Activated CD8-positive, alpha-beta memory T cell treated with anti-CD3 and anti-CD28 coated beads, Interleukin-2, amount 10 ng/mL, durations not matched to agents 7 days and 5 days (primary cell): ENCODE measurements around the gene RBM20. TPM values are rescaled to one million over a fixed set of nuclear protein-coding genes. Genes with fewer than 3 reads are reported as not detected.
A peak's percentile ranks its signal among the peaks of the same experiment; 100 is the strongest.

Experiments
- ATAC-seq: fragments of 150-1000 bp; cut with Tn5 transposase; one replicate; pipeline ENCODE4 v1.10.0; 2021; ENCODE audit warnings: moderate library complexity
- CTCF ChIA-PET: fragments of 350-600 bp; sonication (Branson Sonifier 250); formaldehyde crosslinking; loops from one replicate; lab custom pipeline; 2021; ENCODE audit warnings: antibody characterized with exemption; lab: Charles Lee
- DNase-seq: peaks from one replicate; pipeline ENCODE4 v3.0.0-alpha.2; 2020
- H3K27ac Mint-ChIP-seq: one replicate; pipeline ENCODE4 v1.8.0; 2021; ENCODE audit warnings: mild to moderate bottlenecking, mixed read lengths
- H3K27me3 Mint-ChIP-seq: one replicate; pipeline ENCODE4 v1.8.0; 2021; ENCODE audit warnings: mixed read lengths
- H3K36me3 Mint-ChIP-seq: one replicate; pipeline ENCODE4 v1.8.0; 2021; ENCODE audit warnings: mild to moderate bottlenecking, mixed read lengths
- H3K4me1 Mint-ChIP-seq: one replicate; pipeline ENCODE4 v1.8.0; 2021; ENCODE audit warnings: mixed read lengths
- H3K4me3 Mint-ChIP-seq: one replicate; pipeline ENCODE4 v1.8.0; 2021; ENCODE audit warnings: mild to moderate bottlenecking, moderate library complexity, mixed read lengths
- H3K9me3 Mint-ChIP-seq: one replicate; pipeline ENCODE4 v1.8.0; 2022; ENCODE audit warnings: low read depth, mixed read lengths
- total RNA-seq, 2 experiments: library from RNA; stranded (reverse); gene quantifications; one replicate each; pipeline ENCODE4 v1.2.3, GENCODE V29; 2021

RBM20 gene
- total RNA-seq, 2 experiments from 2014 or later: 0.06 to 0.07 TPM

- CTCF ChIA-PET: interaction anchor here (1.1 to 2.5 kb wide), 7 partner anchors 7 to 56 kb away, joined by 3 to 7 read pairs (median 4); partner anchors contain the start of gene PDCD4
- Mint-ChIP-seq H3K36me3 (peaks cover 13% of the 10 kb centered on the region), H3K27me3 (no peaks in the 10 kb centered on the region), H3K4me1 (peaks cover 67% of the 10 kb centered on the region), H3K4me3 (no peak overlapping the region), H3K9me3 (no peaks in the 10 kb centered on the region), H3K27ac (peak overlapping the region; percentile 86)
- DNase-seq (no peak), ATAC-seq (no peak)
Observed at GRCh38 chr10:110859206-110859972, 215.3 kb downstream of the RBM20 start.

- ATAC-seq: no peak
- CTCF ChIA-PET: interaction anchor here (0.6 to 2.5 kb wide), 8 partner anchors 8 to 473 kb away, joined by 3 to 7 read pairs (median 4); no protein-coding TSS in a partner anchor
- no peak for DNase-seq
- Mint-ChIP-seq H3K27me3 (no peaks in the 10 kb centered on the region), H3K4me3 (peak overlapping the region; percentile 24), H3K27ac (peak overlapping the region; percentile 86), H3K36me3 (peaks cover 15% of the 10 kb centered on the region), H3K4me1 (peaks cover 73% of the 10 kb centered on the region), H3K9me3 (no peaks in the 10 kb centered on the region)
Observed at GRCh38 chr10:110859973-110860376, 215.8 kb downstream of the RBM20 start.

- no peaks in the 10 kb centered on the region for H3K9me3 Mint-ChIP-seq
- H3K4me1 Mint-ChIP-seq: peaks cover 79% of the 10 kb centered on the region
- CTCF ChIA-PET: interaction anchor here (0.6 to 2.7 kb wide), 8 partner anchors 9 to 474 kb away, joined by 3 to 7 read pairs (median 4); no protein-coding TSS in a partner anchor
- peak; percentile 72 for DNase-seq
- H3K36me3 Mint-ChIP-seq: peaks cover 9% of the 10 kb centered on the region
- peak overlapping the region; percentile 38 for H3K4me3 Mint-ChIP-seq
- ATAC-seq: peak; percentile 59
- no peaks in the 10 kb centered on the region for H3K27me3 Mint-ChIP-seq
- peak overlapping the region; percentile 86 for H3K27ac Mint-ChIP-seq
Observed at GRCh38 chr10:110860576-110861241, 216.6 kb downstream of the RBM20 start.

- no peak for DNase-seq
- Mint-ChIP-seq H3K27me3 (no peaks in the 10 kb centered on the region), H3K36me3 (peaks cover 9% of the 10 kb centered on the region), H3K27ac (peak overlapping the region; percentile 86), H3K9me3 (no peaks in the 10 kb centered on the region), H3K4me1 (peaks cover 85% of the 10 kb centered on the region), H3K4me3 (no peak overlapping the region)
- CTCF ChIA-PET: interaction anchor here (0.6 to 2.7 kb wide), 5 partner anchors 12 to 219 kb away, joined by 3 to 7 read pairs (median 5); no protein-coding TSS in a partner anchor
- ATAC-seq: no peak
Observed at GRCh38 chr10:110861476-110861875, 217.3 kb downstream of the RBM20 start.

- DNase-seq (no peak), ATAC-seq (no peak)
- H3K9me3 Mint-ChIP-seq: no peaks in the 10 kb centered on the region
- H3K36me3 Mint-ChIP-seq: peaks cover 9% of the 10 kb centered on the region
- H3K27me3 Mint-ChIP-seq: no peaks in the 10 kb centered on the region
- no peak overlapping the region for H3K4me3 Mint-ChIP-seq
- peaks cover 91% of the 10 kb centered on the region for H3K4me1 Mint-ChIP-seq
- H3K27ac Mint-ChIP-seq: peak overlapping the region; percentile 52
- CTCF ChIA-PET: interaction anchor here (0.6 to 2.7 kb wide), 4 partner anchors 9 to 220 kb away, joined by 3 to 7 read pairs (median 4); partner anchors contain the start of gene PDCD4
Observed at GRCh38 chr10:110861930-110862649, 218.0 kb downstream of the RBM20 start.

GRCh38 chr10:110862961-110863360 lies 218.8 kb downstream of the RBM20 start:
- Mint-ChIP-seq H3K36me3 (peaks cover 9% of the 10 kb centered on the region), H3K27me3 (no peaks in the 10 kb centered on the region), H3K27ac (peak overlapping the region; percentile 99), H3K4me1 (peaks cover 91% of the 10 kb centered on the region), H3K9me3 (no peaks in the 10 kb centered on the region), H3K4me3 (no peak overlapping the region)
- CTCF ChIA-PET: interaction anchor here (1.0 to 2.7 kb wide), 2 partner anchors 9 to 13 kb away, joined by 3 to 6 read pairs; partner anchors contain the start of gene PDCD4
- DNase-seq (no peak), ATAC-seq (no peak)

GRCh38 chr10:110863361-110863760 lies 219.2 kb downstream of the RBM20 start:
- no peak overlapping the region for H3K4me3 Mint-ChIP-seq
- no peak for DNase-seq
- no peaks in the 10 kb centered on the region for H3K9me3 Mint-ChIP-seq
- CTCF ChIA-PET: no interaction called here
- H3K27ac Mint-ChIP-seq: peak overlapping the region; percentile 99
- no peaks in the 10 kb centered on the region for H3K27me3 Mint-ChIP-seq
- peaks cover 9% of the 10 kb centered on the region for H3K36me3 Mint-ChIP-seq
- no peak for ATAC-seq
- H3K4me1 Mint-ChIP-seq: peaks cover 91% of the 10 kb centered on the region

GRCh38 chr10:110863956-110864355 lies 219.8 kb downstream of the RBM20 start:
- Mint-ChIP-seq H3K4me3 (no peak overlapping the region), H3K36me3 (peaks cover 9% of the 10 kb centered on the region)
- CTCF ChIA-PET: interaction anchor here (1.0 to 1.5 kb wide), 3 partner anchors 8 to 61 kb away, joined by 3 to 6 read pairs (median 3); no protein-coding TSS in a partner anchor

GRCh38 chr10:110864662-110865140 lies 220.6 kb downstream of the RBM20 start:
- H3K9me3 Mint-ChIP-seq: no peaks in the 10 kb centered on the region
- H3K36me3 Mint-ChIP-seq: peaks cover 9% of the 10 kb centered on the region
- ATAC-seq (peak; percentile 81), DNase-seq (peak; percentile 79)
- no peaks in the 10 kb centered on the region for H3K27me3 Mint-ChIP-seq
- CTCF ChIA-PET: interaction anchor here (0.8 to 1.5 kb wide), 6 partner anchors 8 to 62 kb away, joined by 3 to 6 read pairs (median 4); no protein-coding TSS in a partner anchor
- H3K4me1 Mint-ChIP-seq: peaks cover 91% of the 10 kb centered on the region
- H3K4me3 Mint-ChIP-seq: peak overlapping the region; percentile 82
- peak overlapping the region; percentile 99 for H3K27ac Mint-ChIP-seq

More at GRCh38 chr10:110863956-110864355, 219.8 kb downstream of the RBM20 start:
- ATAC-seq: no peak
- Mint-ChIP-seq H3K27me3 (no peaks in the 10 kb centered on the region), H3K9me3 (no peaks in the 10 kb centered on the region), H3K4me1 (peaks cover 91% of the 10 kb centered on the region), H3K27ac (peak overlapping the region; percentile 99)
- no peak for DNase-seq

GRCh38 chr10:110865186-110865808 lies 221.2 kb downstream of the RBM20 start:
- H3K9me3 Mint-ChIP-seq: no peaks in the 10 kb centered on the region
- H3K36me3 Mint-ChIP-seq: peaks cover 8% of the 10 kb centered on the region
- H3K27ac Mint-ChIP-seq: peak overlapping the region; percentile 99
- no peak for ATAC-seq
- H3K27me3 Mint-ChIP-seq: no peaks in the 10 kb centered on the region
- DNase-seq: no peak
- peak overlapping the region; percentile 82 for H3K4me3 Mint-ChIP-seq
- CTCF ChIA-PET: interaction anchor here (0.8 to 1.5 kb wide), 6 partner anchors 7 to 63 kb away, joined by 3 to 6 read pairs (median 4); partner anchors contain the start of genes BBIP1 and SHOC2
- H3K4me1 Mint-ChIP-seq: peaks cover 91% of the 10 kb centered on the region

GRCh38 chr10:110865809-110866482 lies 221.8 kb downstream of the RBM20 start:
- Mint-ChIP-seq H3K36me3 (peaks cover 8% of the 10 kb centered on the region), H3K27me3 (no peaks in the 10 kb centered on the region), H3K4me1 (peaks cover 91% of the 10 kb centered on the region), H3K27ac (peak overlapping the region; percentile 99), H3K4me3 (peak overlapping the region; percentile 82), H3K9me3 (no peaks in the 10 kb centered on the region)
- CTCF ChIA-PET: interaction anchor here (1.5 to 2.9 kb wide), 2 partner anchors 53 to 62 kb away, joined by 3 to 20 read pairs; partner anchors contain the start of genes BBIP1 and SHOC2
- ATAC-seq (no peak), DNase-seq (no peak)
